ENCODE results near the gene DISP1. TPM values are rescaled to one million over a fixed set of nuclear protein-coding genes. Genes with fewer than 3 reads are reported as not detected.

The DISP1 gene
- total RNA-seq, 2 donors from 2014 or later: 4.9 to 43.1 TPM

DNA sequence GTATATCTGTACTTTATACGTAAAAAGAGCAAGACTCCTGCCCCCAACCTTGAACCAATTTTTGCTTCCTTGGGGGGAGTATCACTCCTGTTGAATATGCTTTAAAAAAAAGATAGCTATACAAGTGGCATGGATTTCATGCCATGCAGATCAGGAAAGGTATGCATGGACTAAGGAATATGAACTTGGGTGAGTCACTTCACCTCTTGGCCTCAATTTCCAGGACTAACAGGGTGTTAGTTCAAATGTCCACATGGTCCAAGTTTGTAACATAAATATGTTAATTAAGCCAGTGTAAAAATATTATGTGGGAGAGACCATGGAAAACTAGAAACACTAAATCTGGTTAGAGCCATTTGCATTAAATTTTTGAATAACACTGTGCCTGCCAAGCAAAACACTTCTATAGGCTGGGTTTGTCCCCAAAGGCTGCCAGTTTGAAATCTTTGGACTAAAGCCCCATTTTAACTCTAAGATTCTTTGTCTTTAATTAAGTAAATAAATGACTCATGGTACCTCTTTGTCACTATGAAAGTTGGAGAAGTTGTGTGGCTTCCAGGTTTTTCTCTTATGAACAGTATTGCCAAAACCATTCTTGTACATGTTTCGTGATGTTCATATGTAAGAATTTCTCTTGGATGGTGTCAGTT is 44.7 kb upstream of the DISP1 start:
- WGBS: 74% methylated on average over 2 of the region's 2 CpGs
- Histone ChIP-seq H3K9me3 (no peaks in the 10 kb centered on the region), H3K36me3 (no peaks in the 10 kb centered on the region), H3K4me3 (no peak overlapping the region), H3K4me1 (replicated peaks) (no peaks in the 10 kb centered on the region), H3K27me3 (replicated peaks; ENCODE audit: insufficient read depth) (no peaks in the 10 kb centered on the region), H3K27ac (no peak overlapping the region)
- DNase-seq (ENCODE audit: low spot score): no peak
- no peak for TF ChIP-seq POLR2AphosphoS5 (IDR thresholded peaks at IDR 0.05)
- no peak for TF ChIP-seq POLR2A (IDR thresholded peaks at IDR 0.05)
- TF ChIP-seq, protein P1, sequence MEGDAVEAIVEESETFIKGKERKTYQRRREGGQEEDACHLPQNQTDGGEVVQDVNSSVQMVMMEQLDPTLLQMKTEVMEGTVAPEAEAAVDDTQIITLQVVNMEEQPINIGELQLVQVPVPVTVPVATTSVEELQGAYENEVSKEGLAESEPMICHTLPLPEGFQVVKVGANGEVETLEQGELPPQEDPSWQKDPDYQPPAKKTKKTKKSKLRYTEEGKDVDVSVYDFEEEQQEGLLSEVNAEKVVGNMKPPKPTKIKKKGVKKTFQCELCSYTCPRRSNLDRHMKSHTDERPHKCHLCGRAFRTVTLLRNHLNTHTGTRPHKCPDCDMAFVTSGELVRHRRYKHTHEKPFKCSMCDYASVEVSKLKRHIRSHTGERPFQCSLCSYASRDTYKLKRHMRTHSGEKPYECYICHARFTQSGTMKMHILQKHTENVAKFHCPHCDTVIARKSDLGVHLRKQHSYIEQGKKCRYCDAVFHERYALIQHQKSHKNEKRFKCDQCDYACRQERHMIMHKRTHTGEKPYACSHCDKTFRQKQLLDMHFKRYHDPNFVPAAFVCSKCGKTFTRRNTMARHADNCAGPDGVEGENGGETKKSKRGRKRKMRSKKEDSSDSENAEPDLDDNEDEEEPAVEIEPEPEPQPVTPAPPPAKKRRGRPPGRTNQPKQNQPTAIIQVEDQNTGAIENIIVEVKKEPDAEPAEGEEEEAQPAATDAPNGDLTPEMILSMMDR (IDR thresholded peaks at IDR 0.05): no peak
- intact Hi-C loops (cut with DNase I): no loop called here

DNA sequence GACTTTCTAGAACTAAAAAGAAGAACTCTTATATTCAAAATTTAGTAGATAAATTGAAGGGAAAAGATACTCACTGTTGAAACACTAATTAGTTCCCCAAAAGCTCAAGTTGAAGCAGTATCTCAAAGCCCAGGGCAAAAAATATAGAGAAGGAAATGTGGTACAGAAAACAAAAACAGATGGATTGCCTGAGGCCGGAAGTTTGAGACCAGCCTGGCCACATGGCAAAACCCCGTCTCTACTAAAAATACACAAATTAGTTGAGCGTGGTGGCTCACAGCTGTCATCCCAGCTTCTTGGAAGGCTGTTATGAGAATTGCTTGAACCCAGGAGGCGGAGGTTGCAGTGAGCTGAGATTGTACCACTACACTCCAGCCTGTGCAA is 41.9 kb upstream of the DISP1 start:
- no peaks in the 10 kb centered on the region for H3K27me3 ChIP-seq (replicated peaks; ENCODE audit: insufficient read depth)
- DNase-seq (ENCODE audit: low spot score): no peak
- H3K4me3 ChIP-seq: no peak overlapping the region
- intact Hi-C loops (cut with DNase I): no loop called here
- no peaks in the 10 kb centered on the region for H3K4me1 ChIP-seq (replicated peaks)
- 66% methylated on average over 4 of the region's 4 CpGs for WGBS
- TF ChIP-seq POLR2A (IDR thresholded peaks at IDR 0.05): no peak
- no peak for TF ChIP-seq POLR2AphosphoS5 (IDR thresholded peaks at IDR 0.05)
- TF ChIP-seq, protein P1 (IDR thresholded peaks at IDR 0.05): no peak
- no peaks in the 10 kb centered on the region for H3K36me3 ChIP-seq
- no peaks in the 10 kb centered on the region for H3K9me3 ChIP-seq
- H3K27ac ChIP-seq: no peak overlapping the region

DNA sequence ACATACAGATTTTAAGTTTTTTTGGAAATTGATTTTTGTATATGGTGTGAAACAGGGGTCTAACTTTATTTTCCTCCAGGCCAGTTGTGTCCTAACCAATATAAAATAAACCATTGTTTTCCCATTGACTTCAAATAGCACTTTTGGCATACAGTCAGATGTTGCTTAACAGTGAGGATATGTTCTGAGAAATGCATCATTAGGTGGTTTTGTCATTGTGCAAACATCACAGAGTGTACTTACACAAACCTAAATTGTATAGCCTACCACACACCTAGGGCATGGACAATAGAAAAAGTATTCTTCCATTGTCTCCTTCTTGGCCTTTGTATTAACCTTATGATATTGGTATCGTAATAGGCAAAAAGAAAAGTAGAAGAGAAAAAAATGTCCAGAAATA is 37.4 kb upstream of the DISP1 start:
- no peak for TF ChIP-seq POLR2AphosphoS5 (IDR thresholded peaks at IDR 0.05)
- TF ChIP-seq POLR2A (IDR thresholded peaks at IDR 0.05): no peak
- TF ChIP-seq, protein P1 (IDR thresholded peaks at IDR 0.05): no peak
- intact Hi-C loops (cut with DNase I): no loop called here
- Histone ChIP-seq H3K27ac (no peak overlapping the region), H3K9me3 (no peaks in the 10 kb centered on the region), H3K4me3 (no peak overlapping the region), H3K36me3 (no peaks in the 10 kb centered on the region), H3K4me1 (replicated peaks) (no peaks in the 10 kb centered on the region), H3K27me3 (replicated peaks; ENCODE audit: insufficient read depth) (no peaks in the 10 kb centered on the region)
- WGBS: 70% methylated on average over 1 of the region's 1 CpG
- DNase-seq (ENCODE audit: low spot score): no peak

DNA sequence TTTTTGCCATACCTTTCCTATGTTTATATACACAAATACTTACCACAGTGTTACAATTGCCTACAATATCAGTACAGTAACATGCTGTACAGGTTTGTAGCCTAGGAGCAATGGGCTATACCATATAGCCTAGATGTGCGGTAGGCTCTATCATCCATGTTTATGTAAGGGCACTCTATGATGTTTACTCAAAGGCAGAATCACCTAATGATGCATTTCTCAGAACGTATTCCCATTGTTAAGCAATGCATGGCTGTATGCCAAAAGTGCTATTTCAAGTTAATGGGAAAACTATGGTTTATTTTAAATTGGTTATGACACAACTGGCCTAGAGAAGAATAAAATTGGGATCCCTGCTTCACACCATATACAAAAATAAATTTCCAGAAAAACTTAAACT is 36.9 kb upstream of the DISP1 start:
- WGBS: 26% methylated on average over 2 of the region's 2 CpGs
- intact Hi-C loops (cut with DNase I): no loop called here
- H3K27ac ChIP-seq: no peak overlapping the region
- no peaks in the 10 kb centered on the region for H3K4me1 ChIP-seq (replicated peaks)
- H3K4me3 ChIP-seq: no peak overlapping the region
- no peak for DNase-seq (ENCODE audit: low spot score)
- no peaks in the 10 kb centered on the region for H3K27me3 ChIP-seq (replicated peaks; ENCODE audit: insufficient read depth)
- TF ChIP-seq POLR2A (IDR thresholded peaks at IDR 0.05): no peak
- TF ChIP-seq POLR2AphosphoS5 (IDR thresholded peaks at IDR 0.05): no peak
- TF ChIP-seq, protein P1 (IDR thresholded peaks at IDR 0.05): no peak
- H3K9me3 ChIP-seq: no peaks in the 10 kb centered on the region
- H3K36me3 ChIP-seq: no peaks in the 10 kb centered on the region

DNA sequence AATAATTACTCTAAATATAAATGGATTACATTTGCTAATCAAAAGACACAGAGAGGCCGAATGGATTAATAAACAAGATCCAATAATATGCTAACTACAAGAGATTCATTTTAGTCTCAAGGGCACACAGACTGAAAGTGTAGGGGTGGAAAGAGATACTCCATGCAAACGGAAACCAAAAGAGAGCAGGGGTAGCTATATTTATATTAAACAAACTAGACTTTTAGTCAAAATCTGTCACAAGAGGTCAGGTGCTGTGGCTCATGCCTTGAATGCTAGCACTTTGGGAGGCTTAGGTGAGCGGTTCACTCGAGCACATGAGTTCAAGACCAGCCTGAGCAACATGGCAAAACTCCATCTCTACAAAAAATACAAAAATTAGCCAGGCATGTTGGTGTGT is 33.6 kb upstream of the DISP1 start:
- intact Hi-C loops (cut with DNase I): no loop called here
- Histone ChIP-seq H3K4me3 (no peak overlapping the region), H3K36me3 (no peaks in the 10 kb centered on the region), H3K27ac (no peak overlapping the region), H3K9me3 (no peaks in the 10 kb centered on the region), H3K4me1 (replicated peaks) (no peaks in the 10 kb centered on the region), H3K27me3 (replicated peaks; ENCODE audit: insufficient read depth) (no peaks in the 10 kb centered on the region)
- TF ChIP-seq POLR2AphosphoS5 (IDR thresholded peaks at IDR 0.05): no peak
- no peak for TF ChIP-seq POLR2A (IDR thresholded peaks at IDR 0.05)
- TF ChIP-seq, protein P1 (IDR thresholded peaks at IDR 0.05): no peak
- WGBS: 81% methylated on average over 4 of the region's 4 CpGs
- DNase-seq (ENCODE audit: low spot score): no peak

Measured in prostate gland (tissue), 2 donors.